ENCODE data around the gene PGGHG.
"Not testable (repeated sequence)": the region's sequence is repeated elsewhere in the genome, so short reads cannot be mapped to it uniquely, and the experiment has no call there.

Gene PGGHG

GRCh38 chr11:331358-332060 is 42.6 kb downstream of the PGGHG start:
- H4K8ac ChIP-seq (ENCODE audit: low read depth, low read length): no peak overlapping the region
- no peak overlapping the region for H3K14ac ChIP-seq (ENCODE audit: low read length)
- peaks cover 8 to 9% of the 10 kb centered on the region in 2 experiments for H3K4me1 ChIP-seq (ENCODE audit: control insufficient read depth in 1 of 2, insufficient read depth in 2 of 2, low read length in 2 of 2)
- H3K4ac ChIP-seq (ENCODE audit: low read depth, low read length): no peak overlapping the region
- H2BK12ac ChIP-seq (ENCODE audit: low read length): no peak overlapping the region
- no peak overlapping the region for H3K4me2 ChIP-seq (ENCODE audit: low read length)
- H4K12ac ChIP-seq (ENCODE audit: low read depth, low read length): no peak overlapping the region
- no peak overlapping the region for H2BK120ac ChIP-seq (ENCODE audit: insufficient read depth, low read length, poor library complexity)
- DNase-seq: no peak
- no peak overlapping the region for H3K27ac ChIP-seq (ENCODE audit: low read depth, low read length)
- no peak overlapping the region for H3K4me3 ChIP-seq (ENCODE audit: low read depth, low read length)
- H3K9me3 ChIP-seq (ENCODE audit: insufficient read depth, low read depth, low read length): peaks cover 13% of the 10 kb centered on the region
- H2AK5ac ChIP-seq (ENCODE audit: low read length): no peak overlapping the region
- no peak overlapping the region for H2AFZ ChIP-seq (ENCODE audit: insufficient read depth, low read length, poor library complexity)
- H3K27me3 ChIP-seq (ENCODE audit: insufficient read depth, low read length): no peaks in the 10 kb centered on the region
- H3K23ac ChIP-seq (ENCODE audit: low read length): no peak overlapping the region
- no peak overlapping the region for H3K9ac ChIP-seq (ENCODE audit: low read length)
- H3K79me1 ChIP-seq (ENCODE audit: low read length): no peaks in the 10 kb centered on the region
- WGBS (ENCODE audit: extremely low coverage, insufficient coverage, insufficient read length): no CpG with 5 or more reads among the region's 19 CpGs
- H3K18ac ChIP-seq (ENCODE audit: low read length): no peak overlapping the region
- no peak overlapping the region for H2BK5ac ChIP-seq (ENCODE audit: low read depth, low read length, poor library complexity)
- no peaks in the 10 kb centered on the region for H3K79me2 ChIP-seq (ENCODE audit: control insufficient read depth, insufficient read depth, low read length, poor library complexity)
- no peaks in the 10 kb centered on the region for H3K36me3 ChIP-seq (ENCODE audit: control insufficient read depth in 1 of 2, insufficient read depth in 2 of 2, low read length in 2 of 2)
- no peak overlapping the region for H4K91ac ChIP-seq (ENCODE audit: low read depth, low read length)

- Histone ChIP-seq H4K12ac (ENCODE audit: low read depth, low read length) (no peak overlapping the region), H3K9me3 (ENCODE audit: insufficient read depth, low read depth, low read length) (peaks cover 13% of the 10 kb centered on the region), H2BK5ac (ENCODE audit: low read depth, low read length, poor library complexity) (no peak overlapping the region), H2AFZ (ENCODE audit: insufficient read depth, low read length, poor library complexity) (no peak overlapping the region), H3K14ac (ENCODE audit: low read length) (no peak overlapping the region), H2BK12ac (ENCODE audit: low read length) (no peak overlapping the region), H3K79me1 (ENCODE audit: low read length) (no peaks in the 10 kb centered on the region), H3K9ac (ENCODE audit: low read length) (no peak overlapping the region), H3K4me2 (ENCODE audit: low read length) (no peak overlapping the region), H3K23ac (ENCODE audit: low read length) (no peak overlapping the region), H3K36me3 (ENCODE audit: control insufficient read depth in 1 of 2, insufficient read depth in 2 of 2, low read length in 2 of 2) (no peaks in the 10 kb centered on the region), H3K27ac (ENCODE audit: low read depth, low read length) (no peak overlapping the region), H3K4ac (ENCODE audit: low read depth, low read length) (no peak overlapping the region), H2AK5ac (ENCODE audit: low read length) (no peak overlapping the region), H3K18ac (ENCODE audit: low read length) (no peak overlapping the region), H3K27me3 (ENCODE audit: insufficient read depth, low read length) (no peaks in the 10 kb centered on the region), H4K91ac (ENCODE audit: low read depth, low read length) (no peak overlapping the region), H3K79me2 (ENCODE audit: control insufficient read depth, insufficient read depth, low read length, poor library complexity) (no peaks in the 10 kb centered on the region), H3K4me1 (ENCODE audit: control insufficient read depth in 1 of 2, insufficient read depth in 2 of 2, low read length in 2 of 2) (peaks cover 8 to 9% of the 10 kb centered on the region in 2 experiments), H4K8ac (ENCODE audit: low read depth, low read length) (no peak overlapping the region), H2BK120ac (ENCODE audit: insufficient read depth, low read length, poor library complexity) (no peak overlapping the region), H3K4me3 (ENCODE audit: low read depth, low read length) (no peak overlapping the region)
- no CpG with 5 or more reads among the region's 23 CpGs for WGBS (ENCODE audit: extremely low coverage, insufficient coverage, insufficient read length)
- no peak for DNase-seq
These were observed 43.9 kb downstream of the PGGHG start for GRCh38 chr11:332651-333480.

- H3K9ac ChIP-seq (ENCODE audit: low read length); H4K8ac ChIP-seq (ENCODE audit: low read depth, low read length); H2AK5ac ChIP-seq (ENCODE audit: low read length); H2BK5ac ChIP-seq (ENCODE audit: low read depth, low read length, poor library complexity); H3K18ac ChIP-seq (ENCODE audit: low read length); H3K4me1 ChIP-seq (ENCODE audit: control insufficient read depth in 1 of 2, insufficient read depth in 2 of 2, low read length in 2 of 2); H3K79me1 ChIP-seq (ENCODE audit: low read length); H4K12ac ChIP-seq (ENCODE audit: low read depth, low read length); H2BK12ac ChIP-seq (ENCODE audit: low read length); H3K14ac ChIP-seq (ENCODE audit: low read length); H3K4ac ChIP-seq (ENCODE audit: low read depth, low read length); H3K79me2 ChIP-seq (ENCODE audit: control insufficient read depth, insufficient read depth, low read length, poor library complexity); H3K4me3 ChIP-seq (ENCODE audit: low read depth, low read length); H2AFZ ChIP-seq (ENCODE audit: insufficient read depth, low read length, poor library complexity); H3K23ac ChIP-seq (ENCODE audit: low read length); H3K36me3 ChIP-seq (ENCODE audit: control insufficient read depth in 1 of 2, insufficient read depth in 2 of 2, low read length in 2 of 2); DNase-seq; H3K27me3 ChIP-seq (ENCODE audit: insufficient read depth, low read length): not testable (repeated sequence)
- peak overlapping the region; percentile 18 for H3K27ac ChIP-seq (ENCODE audit: low read depth, low read length)
- H2BK120ac ChIP-seq (ENCODE audit: insufficient read depth, low read length, poor library complexity): peak overlapping the region; percentile 37
- H3K9me3 ChIP-seq (ENCODE audit: insufficient read depth, low read depth, low read length): peaks cover 13% of the 10 kb centered on the region
- WGBS (ENCODE audit: extremely low coverage, insufficient coverage, insufficient read length): no CpG with 5 or more reads among the region's 17 CpGs
- H4K91ac ChIP-seq (ENCODE audit: low read depth, low read length): peak overlapping the region; percentile 7
- peak overlapping the region; percentile 19 for H3K4me2 ChIP-seq (ENCODE audit: low read length)
These were observed 44.8 kb downstream of the PGGHG start for GRCh38 chr11:333616-334263.

GRCh38 chr11:334264-334994 is 45.5 kb downstream of the PGGHG start:
- Histone ChIP-seq H3K79me1 (ENCODE audit: low read length) (no peaks in the 10 kb centered on the region), H3K27me3 (ENCODE audit: insufficient read depth, low read length) (no peaks in the 10 kb centered on the region), H3K27ac (ENCODE audit: low read depth, low read length) (peak overlapping the region; percentile 63), H3K4me1 (ENCODE audit: control insufficient read depth in 1 of 2, insufficient read depth in 2 of 2, low read length in 2 of 2) (peaks cover 8 to 9% of the 10 kb centered on the region in 2 experiments), H2AFZ (ENCODE audit: insufficient read depth, low read length, poor library complexity) (peak overlapping the region; percentile 30), H3K4ac (ENCODE audit: low read depth, low read length) (no peak overlapping the region), H2AK5ac (ENCODE audit: low read length) (no peak overlapping the region), H4K8ac (ENCODE audit: low read depth, low read length) (peak overlapping the region; percentile 9), H3K18ac (ENCODE audit: low read length) (no peak overlapping the region), H3K4me2 (ENCODE audit: low read length) (peak overlapping the region; percentile 19), H2BK5ac (ENCODE audit: low read depth, low read length, poor library complexity) (no peak overlapping the region), H3K23ac (ENCODE audit: low read length) (no peak overlapping the region), H4K12ac (ENCODE audit: low read depth, low read length) (no peak overlapping the region), H3K9me3 (ENCODE audit: insufficient read depth, low read depth, low read length) (peaks cover 13% of the 10 kb centered on the region), H3K79me2 (ENCODE audit: control insufficient read depth, insufficient read depth, low read length, poor library complexity) (no peaks in the 10 kb centered on the region), H4K91ac (ENCODE audit: low read depth, low read length) (peak overlapping the region; percentile 77), H2BK12ac (ENCODE audit: low read length) (peak overlapping the region; percentile 33), H3K36me3 (ENCODE audit: control insufficient read depth in 1 of 2, insufficient read depth in 2 of 2, low read length in 2 of 2) (no peaks in the 10 kb centered on the region), H3K9ac (ENCODE audit: low read length) (no peak overlapping the region), H2BK120ac (ENCODE audit: insufficient read depth, low read length, poor library complexity) (no peak overlapping the region), H3K4me3 (ENCODE audit: low read depth, low read length) (no peak overlapping the region), H3K14ac (ENCODE audit: low read length) (no peak overlapping the region)
- WGBS (ENCODE audit: extremely low coverage, insufficient coverage, insufficient read length): no CpG with 5 or more reads among the region's 25 CpGs
- DNase-seq: peak; percentile 7 to 58
